Measurements from ENCODE around the gene HES7.

DNA sequence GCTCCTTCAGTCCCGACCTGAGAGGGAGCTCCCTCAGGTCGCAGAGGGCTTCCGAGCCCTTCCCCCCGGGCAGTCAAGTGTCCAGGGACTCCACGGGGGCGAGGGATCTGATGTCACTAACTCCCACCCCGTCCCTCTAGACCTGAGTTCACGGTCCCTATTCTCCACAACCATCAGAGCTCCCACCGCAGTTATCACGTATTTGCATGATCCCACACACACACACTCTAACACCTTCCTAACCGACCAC lies 32.0 kb upstream of the HES7 start:
- TF ChIP-seq, protein P1, sequence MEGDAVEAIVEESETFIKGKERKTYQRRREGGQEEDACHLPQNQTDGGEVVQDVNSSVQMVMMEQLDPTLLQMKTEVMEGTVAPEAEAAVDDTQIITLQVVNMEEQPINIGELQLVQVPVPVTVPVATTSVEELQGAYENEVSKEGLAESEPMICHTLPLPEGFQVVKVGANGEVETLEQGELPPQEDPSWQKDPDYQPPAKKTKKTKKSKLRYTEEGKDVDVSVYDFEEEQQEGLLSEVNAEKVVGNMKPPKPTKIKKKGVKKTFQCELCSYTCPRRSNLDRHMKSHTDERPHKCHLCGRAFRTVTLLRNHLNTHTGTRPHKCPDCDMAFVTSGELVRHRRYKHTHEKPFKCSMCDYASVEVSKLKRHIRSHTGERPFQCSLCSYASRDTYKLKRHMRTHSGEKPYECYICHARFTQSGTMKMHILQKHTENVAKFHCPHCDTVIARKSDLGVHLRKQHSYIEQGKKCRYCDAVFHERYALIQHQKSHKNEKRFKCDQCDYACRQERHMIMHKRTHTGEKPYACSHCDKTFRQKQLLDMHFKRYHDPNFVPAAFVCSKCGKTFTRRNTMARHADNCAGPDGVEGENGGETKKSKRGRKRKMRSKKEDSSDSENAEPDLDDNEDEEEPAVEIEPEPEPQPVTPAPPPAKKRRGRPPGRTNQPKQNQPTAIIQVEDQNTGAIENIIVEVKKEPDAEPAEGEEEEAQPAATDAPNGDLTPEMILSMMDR (IDR thresholded peaks at IDR 0.05): no peak
- no peak for TF ChIP-seq POLR2A (IDR thresholded peaks at IDR 0.05)
